Fibroblast of skin of abdomen (primary cell): Measurements from ENCODE around the gene FSTL4.

Experiments used
- DNase-seq: peaks from one replicate; pipeline ENCODE4 v3.0.0-alpha.2; 2013

The FSTL4 gene

DNA sequence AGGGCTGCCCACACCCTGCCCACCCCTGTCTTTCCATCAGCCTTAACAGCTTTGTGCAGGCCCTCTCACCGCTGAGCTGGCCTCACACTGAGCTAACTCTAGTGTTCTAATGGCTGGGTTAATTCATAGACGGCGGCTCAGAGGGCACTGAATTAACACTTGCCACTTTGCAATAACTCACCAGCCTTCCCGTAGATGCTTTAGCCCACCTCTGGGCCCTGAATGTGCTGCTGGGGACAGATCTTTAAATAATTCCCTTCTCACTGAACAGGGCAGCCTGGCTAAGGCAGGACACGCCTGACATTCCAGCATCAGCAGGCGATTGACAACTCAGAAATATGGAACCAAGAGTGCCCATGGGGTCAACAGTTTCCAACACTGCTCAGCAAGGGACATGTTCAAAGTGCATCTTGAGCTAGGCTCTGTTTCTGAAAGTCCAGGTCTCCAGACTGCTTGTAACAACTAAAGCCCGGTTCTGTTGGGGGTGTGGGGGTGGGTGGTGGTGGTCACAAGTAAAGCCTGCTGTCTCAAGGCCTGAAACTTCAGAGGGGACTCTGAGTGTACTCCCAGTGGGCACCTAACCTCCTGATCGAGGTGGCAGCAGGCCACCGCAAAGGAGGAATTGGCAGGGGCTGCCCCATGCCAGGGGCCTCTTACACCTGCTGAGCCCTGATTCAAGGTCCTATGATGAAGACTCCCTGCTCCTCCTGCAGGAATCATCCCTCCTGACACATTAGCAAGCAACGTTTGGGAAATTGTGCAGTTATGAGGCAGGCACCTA is 248.3 kb downstream of the FSTL4 start:
- no peak for DNase-seq

DNA sequence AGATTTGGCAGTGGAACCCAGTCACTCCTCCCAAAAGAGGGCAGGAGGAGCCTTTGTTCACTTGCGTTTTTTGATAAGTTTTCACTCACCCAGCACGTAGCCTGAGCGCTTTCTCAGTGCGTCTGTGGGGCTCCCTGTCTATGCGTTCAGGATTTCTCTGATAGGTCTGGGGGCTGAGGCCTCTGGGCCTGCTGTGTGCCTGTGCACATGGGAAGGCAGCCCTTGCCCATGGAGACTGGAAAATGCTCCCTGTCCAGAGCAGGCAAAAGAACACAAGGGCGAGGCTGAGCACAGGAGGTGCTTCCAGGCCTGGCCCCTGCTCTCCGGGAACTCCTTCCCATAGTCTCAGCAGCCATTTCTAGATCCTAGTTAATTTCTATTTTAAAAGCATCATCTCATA is 249.9 kb downstream of the FSTL4 start:
- DNase-seq, result no peak

DNA sequence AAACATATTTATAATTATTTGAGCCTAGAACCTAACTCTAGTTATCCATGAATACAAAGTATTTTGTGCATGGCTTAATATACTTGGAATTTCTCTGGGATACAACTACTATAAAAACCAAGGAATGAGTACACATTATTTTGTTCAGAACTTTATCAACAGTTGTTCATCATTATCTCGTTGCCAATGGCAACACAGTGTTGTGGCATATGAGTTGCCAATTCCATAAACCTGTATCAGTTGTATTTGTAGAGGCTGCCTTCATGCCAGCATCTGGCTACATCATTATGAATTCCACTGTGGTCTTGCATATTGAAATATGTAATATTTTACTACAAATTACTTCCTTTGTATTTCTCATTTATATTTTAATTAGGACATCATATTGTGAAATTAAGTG is 250.4 kb downstream of the FSTL4 start:
- no peak for DNase-seq

DNA sequence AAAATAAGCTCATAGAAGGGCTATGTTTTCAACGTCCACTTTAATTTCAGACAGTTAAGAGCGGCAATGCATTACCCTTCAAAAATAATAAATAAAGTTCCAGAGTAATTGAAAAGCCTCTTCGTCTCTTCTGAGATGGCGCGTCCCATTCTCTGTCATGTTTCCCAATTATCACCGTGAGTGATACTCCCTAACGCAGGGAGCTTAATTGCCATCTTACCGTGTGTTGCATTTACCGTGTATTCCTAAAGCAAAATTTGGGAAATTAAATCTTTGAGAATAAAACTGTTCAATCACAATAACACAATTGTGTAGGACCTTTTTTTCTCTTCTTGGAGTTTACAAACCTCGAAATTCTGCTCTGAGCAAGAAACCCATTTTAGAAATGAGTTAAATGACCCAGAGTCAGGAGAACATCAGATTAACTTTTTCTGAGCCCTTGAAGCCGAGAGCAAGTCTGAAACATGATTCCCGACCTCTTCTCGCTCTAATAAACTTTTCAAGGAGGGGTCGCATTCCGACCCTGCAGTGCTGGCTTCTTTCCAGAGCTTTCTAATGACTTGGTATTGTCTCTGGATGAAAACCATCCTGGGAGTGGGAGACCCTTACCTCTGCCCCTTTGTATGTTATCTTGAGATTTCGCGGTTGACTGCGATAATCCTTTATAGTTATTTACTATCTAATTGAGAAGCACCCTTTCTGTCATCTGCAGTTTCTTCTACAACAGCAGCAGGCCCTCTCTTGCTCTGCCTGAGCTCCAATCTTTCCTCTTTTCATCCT is 251.5 kb downstream of the FSTL4 start:
- DNase-seq, result no peak

DNA sequence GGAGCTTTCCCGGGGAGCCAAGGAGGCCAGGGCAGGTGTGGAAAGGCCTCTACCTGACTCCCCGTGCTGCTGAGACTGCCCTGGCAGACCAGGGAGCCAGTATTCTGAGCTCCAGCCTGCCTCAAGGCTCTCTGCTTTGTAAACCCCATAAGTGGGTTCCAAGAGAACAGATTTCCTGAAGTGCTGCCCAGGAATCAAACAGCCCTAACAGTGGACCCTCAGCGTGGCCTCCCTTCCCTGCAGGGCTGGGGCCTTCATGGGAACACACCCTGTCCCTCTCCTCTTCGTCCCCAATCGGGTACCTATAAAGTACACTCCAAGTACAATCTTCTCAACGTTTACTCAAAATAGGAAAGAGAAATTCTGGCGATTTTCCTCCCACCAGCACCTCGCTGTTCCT is 252.5 kb downstream of the FSTL4 start:
- DNase-seq, result no peak

DNA sequence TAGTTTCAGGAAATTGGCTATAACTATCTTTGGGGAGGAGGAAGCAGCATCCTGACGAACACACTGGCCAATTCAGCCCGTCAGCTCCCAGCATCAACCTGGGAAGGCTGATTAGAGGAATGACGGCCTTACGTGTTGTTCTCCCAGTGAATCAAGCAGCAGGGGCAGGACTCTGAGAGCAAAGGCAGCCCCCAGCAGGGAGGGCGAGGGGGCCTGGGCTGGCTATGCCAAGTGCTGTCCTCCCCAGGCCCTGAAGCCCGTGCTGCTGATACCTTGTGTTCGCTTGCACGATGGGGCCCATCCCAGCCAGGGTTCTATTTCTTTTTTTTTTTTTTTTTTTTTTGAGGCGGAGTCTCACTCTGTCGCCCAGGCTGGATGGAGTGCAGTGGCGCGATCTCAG is 254.1 kb downstream of the FSTL4 start:
- no peak for DNase-seq

DNA sequence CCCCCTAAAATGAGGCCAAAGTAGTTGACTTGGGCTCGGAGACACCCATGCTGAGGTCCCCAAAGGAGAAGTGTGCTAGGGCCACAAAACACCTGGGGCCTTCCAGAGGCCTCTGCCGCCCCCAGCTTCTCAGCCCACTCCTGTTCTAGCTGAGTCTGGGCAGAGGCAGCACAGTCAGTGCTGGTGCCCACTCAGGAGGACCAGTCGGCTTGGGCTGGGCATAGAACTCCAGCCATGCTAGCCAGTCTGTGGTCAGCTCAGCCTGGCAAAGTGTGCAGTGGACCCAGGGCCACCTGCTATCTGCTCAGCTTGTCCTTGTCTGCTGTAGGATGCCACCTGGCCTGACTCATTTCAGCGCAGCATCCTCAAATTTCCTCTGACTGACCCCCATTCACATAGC is 254.6 kb downstream of the FSTL4 start:
- no peak for DNase-seq

DNA sequence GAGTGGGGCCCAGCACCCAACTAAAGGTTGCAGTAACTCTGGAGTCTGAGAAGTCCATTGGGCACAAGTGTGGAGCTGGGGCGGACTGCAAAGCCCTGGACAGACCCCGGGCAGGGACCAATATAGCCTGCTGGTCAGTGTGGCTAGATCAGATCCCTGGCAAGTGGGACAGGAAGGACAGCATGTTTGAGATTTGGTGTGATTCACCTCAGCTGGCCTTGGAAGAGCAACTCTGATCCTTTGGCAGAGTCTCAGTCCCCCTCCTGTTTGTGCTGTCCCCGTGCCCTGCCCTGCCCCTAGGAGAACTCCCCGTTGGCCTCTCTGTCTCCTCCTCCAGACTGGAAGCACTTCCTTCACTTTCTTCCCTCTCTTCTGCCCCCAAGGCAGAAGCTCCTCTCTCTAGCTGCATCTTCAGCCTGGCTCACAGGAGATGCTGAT is 255.3 kb downstream of the FSTL4 start:
- no peak for DNase-seq

DNA sequence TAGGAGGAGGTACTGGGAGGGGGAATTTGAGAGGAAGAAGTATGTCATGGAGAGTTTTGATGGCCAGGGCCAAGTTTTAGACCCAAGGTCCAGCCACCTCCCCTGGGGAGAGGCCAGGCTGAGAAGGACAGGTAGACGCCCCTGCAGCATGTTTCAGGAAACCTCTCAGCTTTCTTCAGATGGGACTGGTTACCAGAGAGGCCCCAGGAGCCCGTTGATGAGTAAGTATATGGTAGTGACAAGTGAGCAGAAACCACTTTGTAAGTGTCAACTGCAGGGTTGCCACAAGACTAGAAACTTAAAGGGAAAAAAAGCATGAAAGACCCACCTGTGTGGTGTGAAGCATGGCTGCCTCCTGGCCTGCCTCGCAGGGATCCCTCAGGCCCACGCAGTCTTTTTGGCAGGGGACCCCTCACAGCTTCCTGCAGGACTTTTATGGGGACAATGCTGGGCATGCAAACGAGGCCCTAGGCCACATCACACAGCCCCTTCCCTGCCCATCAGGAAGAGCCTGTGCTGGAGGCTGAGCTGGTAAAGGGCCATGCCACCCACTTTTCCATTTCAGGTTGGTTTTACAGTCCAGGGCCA is 255.9 kb downstream of the FSTL4 start:
- no peak for DNase-seq

DNA sequence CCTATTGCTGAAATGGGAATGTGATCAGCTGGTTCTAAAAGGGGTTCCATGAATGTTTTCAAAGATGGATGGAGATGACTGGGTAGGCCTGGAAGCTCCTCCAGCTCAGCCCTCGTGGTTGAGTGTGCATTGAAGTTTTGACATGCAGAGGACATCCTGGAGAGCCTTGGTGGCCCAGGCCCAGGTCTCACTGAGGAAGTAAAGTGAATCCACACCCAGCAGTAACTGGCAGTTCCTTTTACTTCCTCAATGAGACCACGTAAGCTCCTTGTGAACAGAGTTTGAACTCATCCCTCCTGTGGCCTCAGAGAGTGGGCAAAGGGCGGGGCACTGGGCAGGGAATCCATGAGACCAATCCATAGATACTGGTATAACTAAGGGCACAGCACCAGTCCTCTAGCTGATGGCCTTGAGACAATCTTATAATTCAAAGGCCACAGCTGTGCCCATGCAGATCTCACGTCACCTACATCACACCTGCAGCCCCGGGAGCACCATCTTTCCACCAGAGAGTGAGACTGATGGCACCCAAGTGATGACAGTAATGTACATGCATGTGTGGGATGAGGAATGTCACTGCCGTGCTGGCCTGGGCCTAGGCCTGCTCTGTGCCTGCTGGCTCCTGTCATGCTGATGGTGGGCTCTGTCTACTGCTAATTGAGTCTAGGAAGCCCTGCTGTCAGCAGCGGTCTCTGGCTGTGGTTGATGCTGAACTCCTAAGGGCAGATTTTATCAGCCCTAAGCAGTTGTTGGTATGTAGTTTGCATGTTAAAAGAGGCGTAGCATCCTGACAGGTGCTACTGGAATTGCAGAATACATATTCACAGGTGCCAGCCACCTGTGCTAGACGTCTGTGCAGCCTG is 257.8 kb downstream of the FSTL4 start:
- DNase-seq, result no peak

DNA sequence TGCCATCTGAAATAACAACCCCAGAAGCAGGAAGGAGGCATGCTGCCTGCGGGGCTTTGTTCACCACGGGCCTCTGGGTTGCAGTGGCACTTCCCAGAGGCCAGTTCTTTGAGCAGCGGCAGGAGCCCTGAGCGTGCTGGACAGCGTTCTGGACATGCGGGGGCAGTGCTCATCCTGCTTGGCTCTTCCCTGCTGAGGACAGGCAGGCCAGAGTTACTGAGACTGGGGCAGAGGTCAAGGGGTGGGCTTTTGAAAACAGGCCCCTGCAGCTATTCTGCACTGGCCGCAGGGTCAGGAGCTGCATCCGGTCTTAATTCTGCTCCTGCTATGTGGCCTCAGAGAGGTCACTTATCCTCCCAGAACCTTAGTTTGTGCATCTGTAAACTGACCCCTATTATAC is 258.6 kb downstream of the FSTL4 start:
- DNase-seq, result no peak

DNA sequence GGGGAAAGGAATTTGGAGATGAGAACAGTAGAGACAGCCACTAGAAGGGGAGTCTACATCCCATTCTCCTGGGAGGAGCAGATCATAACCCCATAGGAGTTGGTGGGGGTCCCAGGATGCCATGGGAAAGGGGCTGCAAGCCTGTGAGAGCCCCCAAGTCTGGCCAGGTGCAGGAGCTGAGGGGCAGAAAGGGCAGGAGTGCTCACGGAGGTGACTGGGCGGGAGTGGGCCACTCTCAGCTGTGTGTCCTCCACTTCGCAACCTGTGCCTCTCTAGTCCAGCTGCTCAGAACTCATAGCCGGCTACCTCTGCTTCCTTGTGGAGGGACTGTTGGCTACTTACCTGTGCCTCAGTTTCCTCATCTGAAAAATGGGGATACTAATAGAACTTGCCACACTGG is 263.9 kb downstream of the FSTL4 start:
- no peak for DNase-seq

DNA sequence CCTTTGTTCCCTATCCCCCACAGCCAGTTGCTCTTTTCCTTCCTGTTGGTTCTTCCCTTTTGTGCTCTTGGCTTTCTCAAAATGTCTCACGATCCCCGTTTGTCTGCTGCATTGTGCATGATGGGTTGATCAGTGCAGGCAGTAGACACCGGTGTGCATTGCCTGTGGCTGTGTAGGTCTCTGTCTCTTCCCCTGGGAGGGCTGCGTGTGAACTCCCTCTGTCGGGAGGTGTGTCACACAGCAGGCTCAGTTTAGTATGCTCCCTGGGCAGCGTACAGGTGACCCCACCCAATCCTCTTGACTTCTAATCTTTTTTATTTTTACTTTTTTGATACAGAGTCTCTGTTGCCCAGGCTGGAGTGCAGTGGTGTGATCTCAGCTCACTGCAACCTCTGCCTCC is 265.3 kb downstream of the FSTL4 start:
- no peak for DNase-seq

DNA sequence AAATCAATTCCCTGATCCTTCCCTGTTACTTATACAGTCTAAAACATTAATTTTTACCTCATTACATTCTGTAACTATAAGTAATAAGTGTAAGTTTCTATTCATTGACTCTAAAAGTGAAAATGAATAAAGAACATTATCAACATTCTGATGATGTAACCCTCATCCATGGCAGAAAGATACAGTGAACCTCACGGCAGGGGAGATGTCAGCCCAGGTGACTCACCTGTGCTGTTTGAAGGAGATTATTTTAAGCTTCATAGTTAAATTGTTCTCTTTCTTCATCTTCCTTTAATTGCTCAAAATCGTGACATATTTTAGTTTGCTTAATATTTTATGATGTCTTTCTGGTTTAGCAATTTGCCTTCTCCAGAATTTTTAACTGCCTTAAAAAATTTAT is 268.1 kb downstream of the FSTL4 start:
- no peak for DNase-seq

DNA sequence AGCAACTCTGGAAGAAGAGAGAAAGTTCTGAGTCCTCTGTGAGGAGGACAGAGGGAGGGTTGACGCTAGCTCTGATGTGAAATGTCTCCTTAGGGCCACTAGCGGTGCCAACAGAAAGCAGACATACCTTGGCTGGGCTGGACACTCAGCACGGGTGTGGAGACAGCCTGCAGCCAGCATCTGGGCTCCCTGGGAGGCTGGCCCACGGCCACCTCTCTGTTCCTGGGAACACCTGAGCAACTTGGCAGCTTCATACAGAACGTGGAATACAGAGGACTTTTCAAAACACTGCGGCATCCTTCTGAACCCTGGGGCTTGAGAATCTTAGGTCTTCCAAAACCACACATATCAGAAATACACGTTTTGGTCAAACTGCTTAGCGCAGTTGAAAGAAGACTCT is 269.1 kb downstream of the FSTL4 start:
- DNase-seq, result no peak

DNA sequence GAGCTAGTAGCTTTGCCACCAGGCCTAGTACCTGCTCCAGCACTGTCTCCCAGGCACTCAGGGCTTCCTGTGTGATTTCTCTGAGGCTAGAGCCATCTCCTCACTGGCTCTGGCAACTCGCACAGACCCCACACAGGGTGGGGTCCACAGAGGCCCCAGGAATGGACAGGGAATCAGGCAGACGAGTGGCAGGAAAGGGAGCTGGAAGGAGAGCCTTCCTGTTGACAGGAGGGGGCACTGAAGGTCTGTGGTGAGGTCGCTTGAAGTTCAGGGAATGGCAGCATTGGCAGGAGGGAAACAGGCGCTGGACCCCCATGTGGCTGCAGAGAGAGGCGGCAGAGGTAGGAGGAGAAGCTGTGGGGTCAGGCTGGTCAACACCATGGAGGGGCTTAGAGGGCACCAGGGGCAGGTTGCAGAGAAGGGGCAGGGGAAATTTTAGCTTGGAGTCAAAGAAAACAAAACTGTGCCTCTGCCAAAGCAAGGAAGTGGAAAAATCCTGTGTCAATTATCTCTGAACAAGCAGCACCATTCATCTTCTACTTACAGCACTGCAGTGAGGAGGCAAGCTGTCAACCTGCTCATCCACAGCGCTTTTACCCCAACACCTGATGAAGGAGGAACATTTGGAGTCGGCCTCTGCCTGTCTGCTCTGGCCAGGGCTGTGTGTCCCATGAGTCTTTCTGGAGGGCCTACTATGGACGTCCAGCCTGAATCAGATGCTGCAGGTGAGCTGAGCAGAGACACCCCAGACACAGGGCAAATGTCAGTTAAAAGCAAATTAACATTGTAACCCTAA is 270.2 kb downstream of the FSTL4 start:
- DNase-seq, result no peak

DNA sequence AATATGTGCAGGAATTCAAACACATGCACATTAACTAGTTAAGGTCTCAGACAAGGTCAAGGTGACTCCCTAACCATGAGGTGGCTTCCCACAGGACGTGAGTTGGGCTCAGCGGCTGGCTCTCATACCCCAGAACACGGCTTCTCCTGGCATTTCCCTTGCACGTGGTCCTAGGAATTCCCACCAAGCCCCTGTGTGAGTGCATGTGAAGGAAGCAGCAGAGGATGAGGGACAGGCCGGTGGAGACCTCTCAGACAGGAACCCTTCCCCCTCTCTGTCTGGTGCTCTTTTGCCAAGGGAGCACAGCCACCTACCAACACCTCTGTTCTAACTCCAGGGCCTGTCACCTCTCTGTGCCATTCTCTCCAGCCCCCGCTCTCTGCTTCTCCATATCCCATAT is 271.0 kb downstream of the FSTL4 start:
- no peak for DNase-seq

DNA sequence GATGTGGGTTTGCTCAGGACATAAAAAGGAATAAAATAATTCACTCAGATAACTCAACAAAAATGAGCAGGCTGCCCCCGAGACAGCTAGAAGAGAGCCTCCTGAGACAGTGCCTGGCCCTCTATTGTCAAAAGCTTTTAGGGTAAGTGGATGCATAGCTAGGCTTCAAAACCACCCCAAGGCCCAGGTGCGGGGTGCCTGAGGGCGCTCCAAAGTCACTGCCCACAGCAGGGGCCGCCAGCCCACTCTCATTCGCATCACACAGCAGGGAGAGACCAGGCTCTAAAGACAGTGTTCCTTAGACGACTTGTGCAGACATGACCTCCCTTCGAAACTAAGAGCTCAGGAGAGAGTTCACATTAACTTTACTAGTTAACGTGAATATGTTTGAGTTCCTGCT is 271.5 kb downstream of the FSTL4 start:
- no peak for DNase-seq

DNA sequence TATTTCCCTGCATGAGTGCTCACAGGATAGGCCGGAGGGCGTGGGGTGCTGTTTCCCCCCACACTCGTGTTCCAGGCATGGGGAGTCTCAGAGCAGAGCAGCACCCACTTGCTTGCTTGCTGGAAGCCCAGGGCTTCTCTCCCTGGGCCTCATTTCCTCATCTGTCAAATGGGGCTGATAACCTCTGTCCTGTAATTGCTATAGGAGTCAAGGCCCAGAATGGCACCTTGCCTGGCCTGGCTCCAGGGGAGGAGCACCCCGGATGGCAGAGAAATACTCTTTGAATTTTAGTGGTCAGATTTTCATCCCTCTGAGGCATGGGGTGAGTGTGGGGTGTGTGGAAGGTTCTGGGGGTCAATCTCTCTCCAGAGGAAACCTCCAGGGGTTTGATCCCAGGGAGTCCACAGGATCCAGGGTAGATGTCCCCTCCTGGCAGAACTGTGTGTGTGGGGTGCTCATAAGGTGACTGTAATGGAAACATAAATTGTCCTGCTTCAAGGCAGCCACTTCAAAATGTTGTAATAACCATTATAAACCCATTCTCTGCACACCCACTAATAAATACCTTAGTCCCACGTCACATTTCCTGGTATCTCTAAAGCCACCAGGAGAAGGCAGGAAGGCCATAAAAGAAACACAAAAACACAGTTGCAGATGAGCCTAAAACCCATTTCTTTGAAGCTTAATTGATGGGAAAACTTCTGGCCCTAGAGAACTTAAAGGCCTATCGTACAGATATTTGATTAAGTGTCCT is 272.2 kb downstream of the FSTL4 start:
- DNase-seq, result no peak

DNA sequence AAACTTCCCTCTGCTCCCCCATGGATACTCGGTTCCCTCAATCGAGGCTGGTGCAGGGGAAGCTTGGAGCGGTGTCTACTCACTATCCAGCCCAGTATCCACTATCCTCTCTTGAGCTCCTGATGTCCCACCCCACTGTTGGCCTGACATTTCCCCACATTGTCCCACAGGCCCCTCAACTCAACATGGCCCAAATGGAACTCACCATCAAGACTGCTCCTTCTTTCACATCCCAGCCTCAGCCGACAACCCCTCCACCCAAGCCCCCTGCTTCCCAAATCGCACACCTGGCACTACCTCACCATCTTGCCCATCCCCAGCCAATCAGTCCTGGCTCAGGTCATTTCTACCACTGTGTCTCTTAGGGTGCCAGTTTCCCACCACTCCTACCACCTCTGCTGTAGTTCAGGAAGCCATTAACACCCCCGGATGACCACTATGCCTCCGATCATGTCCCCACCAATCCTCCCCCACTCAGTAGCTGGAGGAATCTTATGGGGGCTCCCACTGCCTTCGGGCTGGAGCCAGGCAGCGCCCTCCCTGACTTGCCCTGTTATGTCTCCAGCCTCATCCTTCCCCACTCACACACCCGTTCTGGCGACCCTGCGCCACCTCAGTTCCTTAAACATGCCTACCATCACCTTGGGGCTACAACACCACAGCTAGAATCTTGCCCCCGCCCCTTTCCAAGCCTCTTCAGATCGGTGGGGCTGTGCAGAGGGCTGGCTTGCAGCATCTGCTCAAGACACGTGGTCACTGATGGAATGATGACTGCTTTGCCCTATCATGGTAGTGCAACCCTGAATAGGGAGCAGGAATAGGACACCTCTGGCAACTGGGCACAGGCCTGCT is 273.6 kb downstream of the FSTL4 start:
- DNase-seq, result no peak
